Fibroblast of mammary gland (primary cell): Measurements from ENCODE around the gene PLEKHA7.

Source experiments
- DNase-seq: peaks from one replicate; pipeline ENCODE4 v3.0.0-alpha.2; 2010; ENCODE audit warnings: low read depth
- H3K4me3 ChIP-seq: 2 replicates; pipeline ENCODE4 v1.5.1; 2011; ENCODE audit warnings: low read depth, mild to moderate bottlenecking, low read length, moderate library complexity; ENCODE audit not compliant: control insufficient read depth
- TF ChIP-seq, protein P1 (sequence below): conservative IDR thresholded peaks from 2 replicates; pipeline ENCODE4 v1.5.1; 2011; ENCODE audit warnings: low read depth, low read length, inconsistent platforms; ENCODE audit not compliant: control insufficient read depth, insufficient read depth

The PLEKHA7 gene

DNA sequence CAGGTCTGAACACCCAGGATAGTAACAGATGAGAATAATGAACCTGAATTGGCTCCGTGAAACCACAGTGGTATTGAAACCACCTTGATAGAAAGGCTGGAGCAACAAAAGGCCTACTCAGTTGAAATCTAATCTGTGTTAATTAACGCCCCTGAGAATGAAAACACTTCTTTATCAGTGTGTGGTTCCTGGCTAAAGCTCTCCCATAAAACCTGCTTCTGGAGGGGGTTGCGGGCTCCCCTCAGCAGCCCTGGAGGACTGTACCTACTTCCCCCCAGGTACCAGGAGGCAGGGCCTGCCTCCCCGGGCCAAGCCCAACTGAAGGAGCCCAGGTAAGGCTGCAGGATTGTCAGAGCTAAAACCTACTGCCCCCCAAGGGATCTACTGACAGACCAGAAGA lies 54.6 kb downstream of the PLEKHA7 start:
- no peak for DNase-seq
- TF ChIP-seq, protein P1, sequence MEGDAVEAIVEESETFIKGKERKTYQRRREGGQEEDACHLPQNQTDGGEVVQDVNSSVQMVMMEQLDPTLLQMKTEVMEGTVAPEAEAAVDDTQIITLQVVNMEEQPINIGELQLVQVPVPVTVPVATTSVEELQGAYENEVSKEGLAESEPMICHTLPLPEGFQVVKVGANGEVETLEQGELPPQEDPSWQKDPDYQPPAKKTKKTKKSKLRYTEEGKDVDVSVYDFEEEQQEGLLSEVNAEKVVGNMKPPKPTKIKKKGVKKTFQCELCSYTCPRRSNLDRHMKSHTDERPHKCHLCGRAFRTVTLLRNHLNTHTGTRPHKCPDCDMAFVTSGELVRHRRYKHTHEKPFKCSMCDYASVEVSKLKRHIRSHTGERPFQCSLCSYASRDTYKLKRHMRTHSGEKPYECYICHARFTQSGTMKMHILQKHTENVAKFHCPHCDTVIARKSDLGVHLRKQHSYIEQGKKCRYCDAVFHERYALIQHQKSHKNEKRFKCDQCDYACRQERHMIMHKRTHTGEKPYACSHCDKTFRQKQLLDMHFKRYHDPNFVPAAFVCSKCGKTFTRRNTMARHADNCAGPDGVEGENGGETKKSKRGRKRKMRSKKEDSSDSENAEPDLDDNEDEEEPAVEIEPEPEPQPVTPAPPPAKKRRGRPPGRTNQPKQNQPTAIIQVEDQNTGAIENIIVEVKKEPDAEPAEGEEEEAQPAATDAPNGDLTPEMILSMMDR: no peak
- no peak overlapping the region for H3K4me3 ChIP-seq

DNA sequence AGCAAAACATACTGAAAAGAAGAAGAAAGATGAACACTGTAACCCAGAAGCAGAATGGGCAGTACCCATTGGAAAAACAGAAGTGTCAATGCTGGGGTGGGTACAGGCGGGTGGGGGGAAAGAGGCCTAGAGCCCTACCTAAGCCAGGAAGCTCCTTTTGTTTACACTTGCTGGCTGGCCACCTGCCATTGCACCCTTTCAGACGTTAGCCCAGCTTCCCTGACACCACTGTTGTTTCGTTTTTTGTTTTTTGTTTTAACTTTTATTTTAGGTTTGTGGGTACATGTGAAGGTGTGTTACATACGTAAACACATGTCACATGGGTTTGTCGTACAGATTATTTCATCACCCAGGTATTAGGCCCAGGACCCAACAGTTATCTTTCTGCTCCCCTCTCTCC lies 55.4 kb downstream of the PLEKHA7 start:
- no peak overlapping the region for H3K4me3 ChIP-seq
- DNase-seq: no peak
- TF ChIP-seq, protein P1: no peak

DNA sequence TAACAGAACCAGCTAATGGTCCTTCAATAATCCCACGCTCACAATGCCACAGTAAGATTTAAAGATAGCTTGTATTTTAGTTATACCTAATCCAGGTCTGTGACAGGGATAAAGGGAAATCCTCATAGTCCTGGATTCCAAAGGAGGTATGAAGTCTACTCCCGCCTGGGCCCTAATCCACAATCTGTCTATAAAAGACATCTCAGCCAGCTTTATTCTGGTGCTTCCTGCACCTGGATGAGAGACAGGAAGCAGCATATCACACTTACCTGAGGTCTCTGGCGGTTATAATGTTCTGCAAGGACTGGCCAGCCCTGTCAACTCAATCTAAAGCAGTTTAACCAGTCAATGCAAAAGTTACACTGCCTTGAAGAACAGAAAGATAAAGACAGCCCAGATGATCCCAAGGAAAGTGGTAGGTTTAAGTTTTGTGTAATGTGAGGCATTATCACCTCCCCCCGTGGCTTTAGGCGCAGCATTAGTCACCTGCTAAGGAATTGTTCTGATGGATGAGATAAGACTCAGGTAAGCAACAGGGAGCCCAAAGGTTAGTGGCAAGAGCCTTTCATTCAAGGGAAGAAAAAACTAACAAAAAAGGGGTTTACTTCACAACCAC lies 57.6 kb downstream of the PLEKHA7 start:
- TF ChIP-seq, protein P1: no peak
- no peak overlapping the region for H3K4me3 ChIP-seq
- DNase-seq: no peak

DNA sequence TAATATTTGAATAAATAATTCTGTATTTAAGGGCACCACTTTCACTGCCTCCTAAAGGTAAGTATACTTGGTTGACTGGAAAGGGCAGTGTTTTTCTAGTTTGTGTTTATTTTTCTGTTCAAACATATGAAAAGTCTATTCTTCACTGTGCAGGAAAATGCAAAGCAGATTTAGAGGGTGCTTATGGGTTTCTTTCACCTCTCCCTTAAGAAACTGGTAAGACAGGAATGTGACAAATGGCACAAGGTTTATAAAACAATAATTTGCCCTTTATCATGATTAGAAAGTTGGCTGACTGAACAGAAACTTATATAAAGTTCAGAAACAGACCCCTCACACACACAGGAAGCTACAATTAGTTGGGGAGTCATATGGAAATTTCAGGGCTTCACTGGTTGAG lies 60.6 kb downstream of the PLEKHA7 start:
- TF ChIP-seq, protein P1: no peak

DNA sequence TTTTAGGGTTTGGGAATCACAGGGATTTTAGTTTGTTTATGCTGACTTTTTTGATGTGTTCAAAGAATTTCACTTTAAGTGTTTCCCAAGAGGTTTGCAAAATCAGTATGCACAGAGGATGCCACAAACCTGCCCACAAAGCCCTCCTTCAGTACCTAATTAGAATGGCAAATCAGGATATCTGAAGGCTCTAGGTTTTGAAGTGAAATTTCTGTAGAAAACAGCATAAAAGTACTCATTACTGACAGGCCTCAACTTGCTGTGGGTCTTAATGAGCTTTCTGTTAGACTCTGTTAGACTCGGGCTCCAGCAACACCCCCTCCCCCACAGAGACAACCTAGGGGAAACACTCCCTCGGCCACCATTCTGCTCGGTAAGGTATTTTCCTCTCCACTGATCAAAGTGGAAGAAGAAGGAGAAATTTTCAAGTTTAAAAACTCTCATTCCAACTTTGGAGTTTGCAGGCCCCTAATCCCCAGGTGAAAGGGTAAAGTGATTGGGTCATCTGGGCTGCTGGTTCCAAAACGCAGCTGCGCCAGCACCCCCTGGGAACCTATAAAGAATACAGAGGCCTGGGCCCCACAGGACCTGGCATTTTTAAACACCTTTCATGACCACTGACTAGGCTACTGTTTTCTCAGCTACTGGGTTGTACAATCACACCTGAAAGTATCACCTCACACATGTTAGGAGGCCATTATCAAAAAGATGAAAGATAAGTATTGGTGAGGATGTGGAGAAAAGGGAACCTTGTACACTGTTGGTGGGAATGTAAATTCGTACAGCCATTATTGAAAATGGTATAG lies 67.5 kb downstream of the PLEKHA7 start:
- no peak overlapping the region for H3K4me3 ChIP-seq
- TF ChIP-seq, protein P1: no peak
- DNase-seq: no peak

More for the DNA sequence above, 60.6 kb downstream of the PLEKHA7 start:
- DNase-seq: no peak
- no peak overlapping the region for H3K4me3 ChIP-seq

DNA sequence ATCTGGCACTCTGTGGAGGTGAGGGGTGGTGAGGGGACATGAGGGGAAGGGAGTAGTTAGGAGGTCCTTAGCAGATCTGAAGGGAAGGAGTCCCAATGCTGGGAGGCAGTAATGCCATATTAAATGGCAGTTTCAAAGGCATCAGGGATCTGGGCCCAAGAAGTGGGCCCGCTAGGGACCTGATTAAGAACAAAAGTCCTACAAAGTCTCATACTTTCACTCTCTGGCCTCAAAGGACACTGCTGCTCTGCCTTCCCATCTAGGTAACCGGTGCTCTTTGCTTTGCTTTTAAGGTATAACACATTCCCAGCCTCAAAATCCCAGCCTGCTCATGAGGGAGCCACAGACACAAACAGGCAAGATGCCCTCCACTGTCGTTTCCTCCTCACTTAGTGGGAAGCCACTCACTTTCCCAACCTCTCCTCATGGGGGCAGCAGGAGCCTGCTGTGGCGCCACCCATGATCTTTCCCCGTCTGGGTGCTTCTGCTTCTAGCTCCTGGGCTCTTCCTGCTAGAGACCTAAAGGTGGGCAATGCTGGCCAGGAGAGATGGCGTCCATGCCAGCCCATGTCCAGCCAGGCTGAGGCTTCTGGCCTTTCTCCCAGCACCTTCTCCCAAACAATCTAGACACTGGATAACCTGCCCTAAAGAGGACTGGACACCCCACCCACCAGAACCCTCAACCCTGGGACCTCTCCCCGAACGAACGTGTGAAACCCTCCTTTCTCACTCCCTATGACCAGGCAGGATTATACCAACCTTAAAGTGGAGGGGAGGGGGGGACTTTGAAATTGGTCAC lies 68.3 kb downstream of the PLEKHA7 start:
- no peak overlapping the region for H3K4me3 ChIP-seq
- peak; percentile 57 for DNase-seq
- TF ChIP-seq, protein P1: peak; percentile 78
